HepG2 (cell line): ENCODE measurements around the gene C12orf43. TPM values are rescaled to one million over a fixed set of nuclear protein-coding genes. Genes with fewer than 3 reads are reported as not detected.

Experiments
- BCL6 ChIP-seq: IDR thresholded peaks from 2 replicates; pipeline ENCODE4 v1.6.1; 2016; ENCODE audit warnings: missing genetic modification reagents, missing compliant biosample characterization
- EZH2 ChIP-seq: conservative IDR thresholded peaks from 2 replicates; pipeline ENCODE4 v1.6.1; 2012; ENCODE audit warnings: mild to moderate bottlenecking, low read depth, low read length, moderate library complexity
- GTF2F1 ChIP-seq: fragments of 150-350 bp; IDR thresholded peaks from 2 replicates; pipeline ENCODE4 v1.6.1; 2014; ENCODE audit warnings: low read length
- MLLT10 ChIP-seq: sonication (generic); formaldehyde crosslinking; IDR thresholded peaks from 2 replicates; pipeline ENCODE4 v1.4.0; 2020; ENCODE audit warnings: missing genetic modification reagents
- SP140L ChIP-seq: sonication (generic); formaldehyde crosslinking; IDR thresholded peaks from 2 replicates; pipeline ENCODE4 v1.4.0; 2020; ENCODE audit warnings: missing genetic modification reagents, borderline replicate concordance
- TARDBP ChIP-seq: sonication (generic); formaldehyde crosslinking; IDR thresholded peaks from 2 replicates; pipeline ENCODE4 v1.8.0; 2022; ENCODE audit warnings: mild to moderate bottlenecking, missing genetic modification reagents
- ZNF878 ChIP-seq: sonication (generic); formaldehyde crosslinking; IDR thresholded peaks from 2 replicates; pipeline ENCODE4 v1.8.1; 2023; ENCODE audit warnings: mild to moderate bottlenecking, missing genetic modification reagents, moderate library complexity
- ZSCAN9 ChIP-seq: IDR thresholded peaks from 2 replicates; pipeline ENCODE4 v1.6.1; 2016; ENCODE audit warnings: borderline replicate concordance
- polyA plus RNA-seq, 8 experiments: library from polyadenylated mRNA; depleted of rRNA in 3 of 8; stranded (reverse) in 7 of 8; unstranded in 1 of 8; fragments of >200 nt; fragmentation: Illumina TruSeq in 4 of 8; extraction: Trizol in 4 of 8; gene quantifications; 2 replicates each; pipeline versions ENCODE4 v1.2.1 to v1.2.3, GENCODE V29; 2011 to 2016; ENCODE audit warnings: low read depth in 4 of 8, missing spikeins in 1 of 8, mixed read lengths in 1 of 8; ENCODE audit not compliant: insufficient read depth in 1 of 8
- total RNA-seq, 5 experiments: library from RNA; depleted of rRNA; stranded (reverse); fragments of >200 nt; fragmentation: Illumina TruSeq; extraction: Trizol; gene quantifications; 2 replicates each; pipeline ENCODE4 v1.2.3, GENCODE V29; 2016; ENCODE audit warnings: low read depth in 1 of 5
- TF ChIP-seq, protein P1 (sequence below): sonication (generic); formaldehyde crosslinking; IDR thresholded peaks from 2 replicates; pipeline ENCODE4 v1.4.0; 2020; ENCODE audit warnings: missing genetic modification reagents, mild to moderate bottlenecking, borderline replicate concordance
- TF ChIP-seq, protein P2 (sequence below): sonication (generic); formaldehyde crosslinking; IDR thresholded peaks from 2 replicates; pipeline ENCODE4 v1.9.0; 2021; ENCODE audit warnings: missing genetic modification reagents, mild to moderate bottlenecking, borderline replicate concordance
- TF ChIP-seq, protein P3 (sequence below): sonication (generic); formaldehyde crosslinking; IDR thresholded peaks from 2 replicates; pipeline ENCODE4 v1.4.0; 2020; ENCODE audit warnings: missing genetic modification reagents
- TF ChIP-seq, protein P4 (sequence below): sonication (generic); formaldehyde crosslinking; IDR thresholded peaks from 2 replicates; pipeline ENCODE4 v1.4.0; 2020; ENCODE audit warnings: missing genetic modification reagents
- TF ChIP-seq, protein P5 (sequence below): sonication (generic); formaldehyde crosslinking; IDR thresholded peaks from 2 replicates; pipeline ENCODE4 v1.8.1; 2022; ENCODE audit warnings: low read depth, mild to moderate bottlenecking, missing genetic modification reagents

C12orf43 gene
- total and polyA plus RNA-seq, 2 of the 13 experiments (the other 11 are each of a cell fraction or from before 2014, with no cell fraction given), result 7.9 to 11.1 TPM

GRCh38 chr12:121026274-121027045 lies 10.2 kb upstream of the C12orf43 start (continued):
- TF ChIP-seq, protein P1, sequence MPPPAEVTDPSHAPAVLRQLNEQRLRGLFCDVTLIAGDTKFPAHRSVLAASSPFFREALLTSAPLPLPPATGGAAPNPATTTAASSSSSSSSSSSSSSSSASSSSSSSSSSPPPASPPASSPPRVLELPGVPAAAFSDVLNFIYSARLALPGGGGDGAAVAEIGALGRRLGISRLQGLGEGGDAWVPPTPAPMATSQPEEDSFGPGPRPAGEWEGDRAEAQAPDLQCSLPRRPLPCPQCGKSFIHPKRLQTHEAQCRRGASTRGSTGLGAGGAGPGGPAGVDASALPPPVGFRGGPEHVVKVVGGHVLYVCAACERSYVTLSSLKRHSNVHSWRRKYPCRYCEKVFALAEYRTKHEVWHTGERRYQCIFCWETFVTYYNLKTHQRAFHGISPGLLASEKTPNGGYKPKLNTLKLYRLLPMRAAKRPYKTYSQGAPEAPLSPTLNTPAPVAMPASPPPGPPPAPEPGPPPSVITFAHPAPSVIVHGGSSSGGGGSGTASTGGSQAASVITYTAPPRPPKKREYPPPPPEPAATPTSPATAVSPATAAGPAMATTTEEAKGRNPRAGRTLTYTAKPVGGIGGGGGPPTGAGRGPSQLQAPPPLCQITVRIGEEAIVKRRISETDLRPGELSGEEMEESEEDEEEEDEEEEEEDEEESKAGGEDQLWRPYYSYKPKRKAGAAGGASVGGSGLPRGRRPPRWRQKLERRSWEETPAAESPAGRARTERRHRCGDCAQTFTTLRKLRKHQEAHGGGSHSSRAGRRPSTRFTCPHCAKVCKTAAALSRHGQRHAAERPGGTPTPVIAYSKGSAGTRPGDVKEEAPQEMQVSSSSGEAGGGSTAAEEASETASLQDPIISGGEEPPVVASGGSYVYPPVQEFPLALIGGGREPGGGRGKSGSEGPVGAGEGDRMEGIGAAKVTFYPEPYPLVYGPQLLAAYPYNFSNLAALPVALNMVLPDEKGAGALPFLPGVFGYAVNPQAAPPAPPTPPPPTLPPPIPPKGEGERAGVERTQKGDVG (CRISPR knock-in tag), result no peak
- TF ChIP-seq MLLT10 (CRISPR knock-in tag), result no peak
- no peak for TF ChIP-seq ZSCAN9 (CRISPR knock-in tag)
- 0 out of 2 replicates have a peak, but pooled peaks have one; percentile 2 for TF ChIP-seq TARDBP (CRISPR knock-in tag)
- TF ChIP-seq, protein P2, sequence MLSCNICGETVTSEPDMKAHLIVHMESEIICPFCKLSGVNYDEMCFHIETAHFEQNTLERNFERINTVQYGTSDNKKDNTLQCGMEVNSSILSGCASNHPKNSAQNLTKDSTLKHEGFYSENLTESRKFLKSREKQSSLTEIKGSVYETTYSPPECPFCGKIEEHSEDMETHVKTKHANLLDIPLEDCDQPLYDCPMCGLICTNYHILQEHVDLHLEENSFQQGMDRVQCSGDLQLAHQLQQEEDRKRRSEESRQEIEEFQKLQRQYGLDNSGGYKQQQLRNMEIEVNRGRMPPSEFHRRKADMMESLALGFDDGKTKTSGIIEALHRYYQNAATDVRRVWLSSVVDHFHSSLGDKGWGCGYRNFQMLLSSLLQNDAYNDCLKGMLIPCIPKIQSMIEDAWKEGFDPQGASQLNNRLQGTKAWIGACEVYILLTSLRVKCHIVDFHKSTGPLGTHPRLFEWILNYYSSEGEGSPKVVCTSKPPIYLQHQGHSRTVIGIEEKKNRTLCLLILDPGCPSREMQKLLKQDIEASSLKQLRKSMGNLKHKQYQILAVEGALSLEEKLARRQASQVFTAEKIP (CRISPR knock-in tag), result no peak
- no peak; the same call in 1 of the 2 replicates for TF ChIP-seq BCL6 (CRISPR knock-in tag)
- no peak for TF ChIP-seq SP140L (CRISPR knock-in tag)
- peak; percentile 27; the same call in 1 of the 2 replicates for TF ChIP-seq ZNF878 (CRISPR knock-in tag)
- TF ChIP-seq GTF2F1, result no peak
- TF ChIP-seq, protein P3, sequence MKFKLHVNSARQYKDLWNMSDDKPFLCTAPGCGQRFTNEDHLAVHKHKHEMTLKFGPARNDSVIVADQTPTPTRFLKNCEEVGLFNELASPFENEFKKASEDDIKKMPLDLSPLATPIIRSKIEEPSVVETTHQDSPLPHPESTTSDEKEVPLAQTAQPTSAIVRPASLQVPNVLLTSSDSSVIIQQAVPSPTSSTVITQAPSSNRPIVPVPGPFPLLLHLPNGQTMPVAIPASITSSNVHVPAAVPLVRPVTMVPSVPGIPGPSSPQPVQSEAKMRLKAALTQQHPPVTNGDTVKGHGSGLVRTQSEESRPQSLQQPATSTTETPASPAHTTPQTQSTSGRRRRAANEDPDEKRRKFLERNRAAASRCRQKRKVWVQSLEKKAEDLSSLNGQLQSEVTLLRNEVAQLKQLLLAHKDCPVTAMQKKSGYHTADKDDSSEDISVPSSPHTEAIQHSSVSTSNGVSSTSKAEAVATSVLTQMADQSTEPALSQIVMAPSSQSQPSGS (CRISPR knock-in tag), result peak; percentile 17; the same call in 1 of the 2 replicates
- TF ChIP-seq, protein P4, sequence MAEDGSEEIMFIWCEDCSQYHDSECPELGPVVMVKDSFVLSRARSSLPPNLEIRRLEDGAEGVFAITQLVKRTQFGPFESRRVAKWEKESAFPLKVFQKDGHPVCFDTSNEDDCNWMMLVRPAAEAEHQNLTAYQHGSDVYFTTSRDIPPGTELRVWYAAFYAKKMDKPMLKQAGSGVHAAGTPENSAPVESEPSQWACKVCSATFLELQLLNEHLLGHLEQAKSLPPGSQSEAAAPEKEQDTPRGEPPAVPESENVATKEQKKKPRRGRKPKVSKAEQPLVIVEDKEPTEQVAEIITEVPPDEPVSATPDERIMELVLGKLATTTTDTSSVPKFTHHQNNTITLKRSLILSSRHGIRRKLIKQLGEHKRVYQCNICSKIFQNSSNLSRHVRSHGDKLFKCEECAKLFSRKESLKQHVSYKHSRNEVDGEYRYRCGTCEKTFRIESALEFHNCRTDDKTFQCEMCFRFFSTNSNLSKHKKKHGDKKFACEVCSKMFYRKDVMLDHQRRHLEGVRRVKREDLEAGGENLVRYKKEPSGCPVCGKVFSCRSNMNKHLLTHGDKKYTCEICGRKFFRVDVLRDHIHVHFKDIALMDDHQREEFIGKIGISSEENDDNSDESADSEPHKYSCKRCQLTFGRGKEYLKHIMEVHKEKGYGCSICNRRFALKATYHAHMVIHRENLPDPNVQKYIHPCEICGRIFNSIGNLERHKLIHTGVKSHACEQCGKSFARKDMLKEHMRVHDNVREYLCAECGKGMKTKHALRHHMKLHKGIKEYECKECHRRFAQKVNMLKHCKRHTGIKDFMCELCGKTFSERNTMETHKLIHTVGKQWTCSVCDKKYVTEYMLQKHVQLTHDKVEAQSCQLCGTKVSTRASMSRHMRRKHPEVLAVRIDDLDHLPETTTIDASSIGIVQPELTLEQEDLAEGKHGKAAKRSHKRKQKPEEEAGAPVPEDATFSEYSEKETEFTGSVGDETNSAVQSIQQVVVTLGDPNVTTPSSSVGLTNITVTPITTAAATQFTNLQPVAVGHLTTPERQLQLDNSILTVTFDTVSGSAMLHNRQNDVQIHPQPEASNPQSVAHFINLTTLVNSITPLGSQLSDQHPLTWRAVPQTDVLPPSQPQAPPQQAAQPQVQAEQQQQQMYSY (CRISPR knock-in tag), result no peak
- TF ChIP-seq, protein P5, sequence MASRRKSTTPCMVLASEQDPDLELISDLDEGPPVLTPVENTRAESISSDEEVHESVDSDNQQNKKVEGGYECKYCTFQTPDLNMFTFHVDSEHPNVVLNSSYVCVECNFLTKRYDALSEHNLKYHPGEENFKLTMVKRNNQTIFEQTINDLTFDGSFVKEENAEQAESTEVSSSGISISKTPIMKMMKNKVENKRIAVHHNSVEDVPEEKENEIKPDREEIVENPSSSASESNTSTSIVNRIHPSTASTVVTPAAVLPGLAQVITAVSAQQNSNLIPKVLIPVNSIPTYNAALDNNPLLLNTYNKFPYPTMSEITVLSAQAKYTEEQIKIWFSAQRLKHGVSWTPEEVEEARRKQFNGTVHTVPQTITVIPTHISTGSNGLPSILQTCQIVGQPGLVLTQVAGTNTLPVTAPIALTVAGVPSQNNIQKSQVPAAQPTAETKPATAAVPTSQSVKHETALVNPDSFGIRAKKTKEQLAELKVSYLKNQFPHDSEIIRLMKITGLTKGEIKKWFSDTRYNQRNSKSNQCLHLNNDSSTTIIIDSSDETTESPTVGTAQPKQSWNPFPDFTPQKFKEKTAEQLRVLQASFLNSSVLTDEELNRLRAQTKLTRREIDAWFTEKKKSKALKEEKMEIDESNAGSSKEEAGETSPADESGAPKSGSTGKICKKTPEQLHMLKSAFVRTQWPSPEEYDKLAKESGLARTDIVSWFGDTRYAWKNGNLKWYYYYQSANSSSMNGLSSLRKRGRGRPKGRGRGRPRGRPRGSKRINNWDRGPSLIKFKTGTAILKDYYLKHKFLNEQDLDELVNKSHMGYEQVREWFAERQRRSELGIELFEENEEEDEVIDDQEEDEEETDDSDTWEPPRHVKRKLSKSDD (CRISPR knock-in tag), result no peak
- TF ChIP-seq EZH2, result no peak
